Type B pancreatic cell (in vitro differentiated cells): ENCODE measurements around the gene TENT4B. TPM values are rescaled to one million over a fixed set of nuclear protein-coding genes. Genes with fewer than 3 reads are reported as not detected.

ENCODE experiments used
- DNase-seq: peaks from one replicate; pipeline ENCODE4 v3.0.0; 2021; ENCODE audit warnings: mixed read lengths; ENCODE audit not compliant: unreplicated experiment; ENCODE audit errors: extremely low spot score
- H3K27ac Mint-ChIP-seq: 2 replicates; pipeline ENCODE4 v1.8.0; 2021; ENCODE audit warnings: mild to moderate bottlenecking, mixed read lengths
- H3K27me3 Mint-ChIP-seq: 2 replicates; pipeline ENCODE4 v1.8.0; 2021; ENCODE audit warnings: mixed read lengths
- H3K36me3 Mint-ChIP-seq: 2 replicates; pipeline ENCODE4 v1.8.0; 2021; ENCODE audit warnings: mixed read lengths
- H3K4me1 Mint-ChIP-seq: one replicate; pipeline ENCODE4 v1.8.0; 2021; ENCODE audit warnings: mixed read lengths; ENCODE audit not compliant: unreplicated experiment
- H3K4me3 Mint-ChIP-seq: 2 replicates; pipeline ENCODE4 v1.8.0; 2021; ENCODE audit warnings: mild to moderate bottlenecking, mixed read lengths
- H3K9me3 Mint-ChIP-seq: 2 replicates; pipeline ENCODE4 v1.8.0; 2021; ENCODE audit warnings: mixed read lengths
- total RNA-seq: library from RNA; stranded (reverse); gene quantifications from 2 replicates; pipeline ENCODE4 v1.2.1, GENCODE V29; 2021; ENCODE audit warnings: low replicate concordance
- TF ChIP-seq, protein P1 (sequence below): fragments of 200-600 bp; sonication (generic); conservative IDR thresholded peaks from 2 replicates; pipeline ENCODE4 v1.5.0; 2021; ENCODE audit warnings: antibody characterized with exemption, mild to moderate bottlenecking

The TENT4B gene
- total RNA-seq, 1 donor from 2014 or later: 14.1 TPM

GRCh38 chr16:50273888-50274325 lies 120.8 kb downstream of the TENT4B start:
- TF ChIP-seq, protein P1, sequence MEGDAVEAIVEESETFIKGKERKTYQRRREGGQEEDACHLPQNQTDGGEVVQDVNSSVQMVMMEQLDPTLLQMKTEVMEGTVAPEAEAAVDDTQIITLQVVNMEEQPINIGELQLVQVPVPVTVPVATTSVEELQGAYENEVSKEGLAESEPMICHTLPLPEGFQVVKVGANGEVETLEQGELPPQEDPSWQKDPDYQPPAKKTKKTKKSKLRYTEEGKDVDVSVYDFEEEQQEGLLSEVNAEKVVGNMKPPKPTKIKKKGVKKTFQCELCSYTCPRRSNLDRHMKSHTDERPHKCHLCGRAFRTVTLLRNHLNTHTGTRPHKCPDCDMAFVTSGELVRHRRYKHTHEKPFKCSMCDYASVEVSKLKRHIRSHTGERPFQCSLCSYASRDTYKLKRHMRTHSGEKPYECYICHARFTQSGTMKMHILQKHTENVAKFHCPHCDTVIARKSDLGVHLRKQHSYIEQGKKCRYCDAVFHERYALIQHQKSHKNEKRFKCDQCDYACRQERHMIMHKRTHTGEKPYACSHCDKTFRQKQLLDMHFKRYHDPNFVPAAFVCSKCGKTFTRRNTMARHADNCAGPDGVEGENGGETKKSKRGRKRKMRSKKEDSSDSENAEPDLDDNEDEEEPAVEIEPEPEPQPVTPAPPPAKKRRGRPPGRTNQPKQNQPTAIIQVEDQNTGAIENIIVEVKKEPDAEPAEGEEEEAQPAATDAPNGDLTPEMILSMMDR: no peak
- no peak for DNase-seq
- Mint-ChIP-seq H3K27me3 (no peaks in the 10 kb centered on the region), H3K9me3 (peaks cover 5% of the 10 kb centered on the region), H3K4me3 (no peak overlapping the region), H3K36me3 (no peaks in the 10 kb centered on the region), H3K4me1 (no peaks in the 10 kb centered on the region), H3K27ac (no peak overlapping the region)

GRCh38 chr16:50274326-50275097 lies 121.4 kb downstream of the TENT4B start:
- Mint-ChIP-seq H3K4me3 (no peak overlapping the region), H3K27ac (no peak overlapping the region), H3K27me3 (no peaks in the 10 kb centered on the region)

DNA sequence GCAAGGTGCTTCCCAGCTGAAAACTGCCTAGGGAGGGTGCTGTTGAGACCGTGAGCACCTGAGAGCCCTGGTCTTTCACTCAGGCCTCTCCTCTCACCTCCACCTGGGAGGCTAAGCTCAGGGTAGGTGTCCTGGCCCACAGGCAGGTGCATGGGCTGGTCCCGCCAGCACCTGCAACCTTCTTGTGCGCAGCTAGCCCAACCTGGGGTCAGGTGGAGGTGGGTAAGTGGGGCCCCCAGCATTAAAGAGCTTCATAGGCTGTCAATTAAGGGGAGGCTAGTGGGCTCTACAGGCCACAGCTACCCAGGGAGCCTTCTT lies 122.0 kb downstream of the TENT4B start:
- peaks cover 6% of the 10 kb centered on the region for H3K4me1 Mint-ChIP-seq
- no peaks in the 10 kb centered on the region for H3K36me3 Mint-ChIP-seq
- TF ChIP-seq, protein P1: no peak
- H3K9me3 Mint-ChIP-seq: peaks cover 5% of the 10 kb centered on the region
- H3K4me3 Mint-ChIP-seq: no peak overlapping the region
- H3K27me3 Mint-ChIP-seq: no peaks in the 10 kb centered on the region
- DNase-seq: no peak
- H3K27ac Mint-ChIP-seq: no peak overlapping the region

More at GRCh38 chr16:50274326-50275097, 121.4 kb downstream of the TENT4B start:
- TF ChIP-seq, protein P1: no peak
- DNase-seq: no peak
- Mint-ChIP-seq H3K4me1 (peaks cover 1% of the 10 kb centered on the region), H3K9me3 (peaks cover 5% of the 10 kb centered on the region), H3K36me3 (no peaks in the 10 kb centered on the region)

DNA sequence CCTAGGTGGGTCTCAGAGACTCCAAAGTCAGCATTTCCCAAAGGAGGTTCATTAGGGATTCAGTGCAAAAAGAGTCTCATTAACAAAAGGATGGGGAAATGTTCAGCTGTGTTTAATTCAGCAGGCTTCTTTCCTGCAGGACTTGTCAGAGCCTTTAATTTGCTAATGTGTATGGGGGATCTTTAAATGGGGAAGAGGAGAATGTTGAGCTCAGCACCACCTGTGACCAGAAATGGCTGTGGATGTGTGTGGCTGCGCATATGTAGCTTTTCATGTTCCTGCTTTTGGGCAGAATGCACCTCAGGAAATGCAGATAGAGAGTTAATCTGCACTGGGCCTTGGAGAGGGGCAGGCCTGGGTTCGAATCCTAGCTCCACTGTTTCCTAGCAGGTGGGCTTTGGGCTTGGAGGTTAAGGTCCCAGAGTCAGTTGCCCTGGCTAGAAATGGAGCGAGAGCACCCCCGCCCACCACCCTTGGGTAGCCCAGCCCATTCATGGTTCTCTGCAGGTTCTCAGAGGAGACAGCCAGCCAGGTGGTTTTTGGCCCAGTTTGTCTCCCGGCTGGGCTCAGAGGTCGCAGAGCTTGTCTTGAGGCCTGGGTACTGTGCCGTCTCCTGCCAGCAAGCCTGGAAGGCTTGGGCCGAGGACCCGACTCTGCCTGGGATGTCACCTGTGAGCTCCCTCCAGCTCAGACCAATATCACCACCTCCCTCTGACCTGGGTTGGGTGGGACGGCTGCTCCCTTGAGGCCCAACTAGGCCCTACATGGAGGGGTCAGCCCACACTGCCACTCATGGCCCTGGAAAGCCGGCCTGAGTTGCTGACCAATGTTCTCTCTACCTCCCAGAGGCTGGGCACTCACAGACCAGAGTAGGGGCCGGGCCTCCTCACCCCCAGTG lies 122.6 kb downstream of the TENT4B start:
- no peak for DNase-seq
- Mint-ChIP-seq H3K27me3 (no peaks in the 10 kb centered on the region), H3K36me3 (no peaks in the 10 kb centered on the region), H3K9me3 (peaks cover 5% of the 10 kb centered on the region), H3K27ac (no peak overlapping the region), H3K4me1 (peaks cover 6% of the 10 kb centered on the region), H3K4me3 (no peak overlapping the region)
- TF ChIP-seq, protein P1: no peak

DNA sequence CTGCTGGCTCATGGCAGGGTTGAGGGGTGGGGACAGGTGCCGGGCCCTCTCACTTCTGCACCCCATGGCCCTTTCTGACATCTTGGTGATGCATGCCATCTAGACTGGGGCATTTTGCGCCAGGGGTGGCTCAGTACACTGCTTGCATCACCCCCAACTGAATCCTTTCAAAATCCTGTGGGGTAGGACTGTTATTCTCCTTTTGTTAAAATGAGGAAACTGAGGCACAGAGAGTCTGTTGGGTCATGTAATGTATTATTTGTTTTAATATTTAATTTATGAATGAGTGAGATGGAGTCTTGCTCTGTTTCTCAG lies 123.2 kb downstream of the TENT4B start:
- TF ChIP-seq, protein P1: no peak
- Mint-ChIP-seq H3K36me3 (no peaks in the 10 kb centered on the region), H3K4me1 (peaks cover 6% of the 10 kb centered on the region), H3K9me3 (peaks cover 5% of the 10 kb centered on the region), H3K27me3 (no peaks in the 10 kb centered on the region), H3K4me3 (no peak overlapping the region), H3K27ac (no peak overlapping the region)
- no peak for DNase-seq
